NT2/D1 (cell line): ENCODE data around the gene LRCH2.

ENCODE experiments used
- DNase-seq: peaks from one replicate; pipeline ENCODE4 v3.0.0-alpha.2; 2011; ENCODE audit warnings: low read depth, low spot score
- H3K27me3 ChIP-seq: 2 replicates; pipeline ENCODE4 v1.6.0; 2011; ENCODE audit warnings: mild to moderate bottlenecking; ENCODE audit not compliant: insufficient read length, insufficient read depth
- H3K36me3 ChIP-seq: 2 replicates; pipeline ENCODE4 v1.6.1; 2011; ENCODE audit warnings: mild to moderate bottlenecking, low read length, mixed read lengths; ENCODE audit not compliant: insufficient read depth, insufficient read length
- H3K4me1 ChIP-seq: 2 replicates; pipeline ENCODE4 v1.5.1; 2011; ENCODE audit not compliant: insufficient read depth, insufficient read length
- H3K4me3 ChIP-seq: 2 replicates; pipeline ENCODE4 v1.5.1; 2011; ENCODE audit warnings: low read depth; ENCODE audit not compliant: insufficient read length
- H3K9ac ChIP-seq: 2 replicates; pipeline ENCODE4 v1.6.0; 2011; ENCODE audit warnings: low read depth; ENCODE audit not compliant: insufficient read length
- H3K9me3 ChIP-seq: 2 replicates; pipeline ENCODE4 v1.5.1; 2011; ENCODE audit warnings: mild to moderate bottlenecking, low read length; ENCODE audit not compliant: insufficient read depth
- SUZ12 ChIP-seq: IDR thresholded peaks from 2 replicates; pipeline ENCODE4 v1.6.1; 2011; ENCODE audit not compliant: insufficient read length, insufficient read depth; ENCODE audit errors: extremely low read depth
- YY1 ChIP-seq: IDR thresholded peaks from 2 replicates; pipeline ENCODE4 v1.6.1; 2011; ENCODE audit not compliant: insufficient read length, insufficient read depth
- ZNF274 ChIP-seq: IDR thresholded peaks from 2 replicates; pipeline ENCODE4 v1.6.1; 2011; ENCODE audit warnings: mild to moderate bottlenecking, low read depth, low read length

The LRCH2 gene

GRCh38 chrX:115192244-115192700 lies 41.6 kb downstream of the LRCH2 start:
- peaks cover 12% of the 10 kb centered on the region; the same call in 1 of the 2 replicates for H3K9me3 ChIP-seq
- H3K4me3 ChIP-seq = no peak overlapping the region
- no peaks in the 10 kb centered on the region for H3K27me3 ChIP-seq
- no peaks in the 10 kb centered on the region for H3K36me3 ChIP-seq
- no peaks in the 10 kb centered on the region for H3K4me1 ChIP-seq
- H3K9ac ChIP-seq = no peak overlapping the region
- DNase-seq = no peak
- TF ChIP-seq SUZ12 = no peak
- TF ChIP-seq ZNF274 = no peak
- no peak for TF ChIP-seq YY1

GRCh38 chrX:115191490-115192243 lies 42.2 kb downstream of the LRCH2 start:
- H3K36me3 ChIP-seq = no peaks in the 10 kb centered on the region
- no peak for TF ChIP-seq SUZ12
- TF ChIP-seq YY1 = no peak
- TF ChIP-seq ZNF274 = no peak
- no peaks in the 10 kb centered on the region for H3K4me1 ChIP-seq
- no peak for DNase-seq
- peaks cover 12% of the 10 kb centered on the region; the same call in 1 of the 2 replicates for H3K9me3 ChIP-seq
- H3K27me3 ChIP-seq = no peaks in the 10 kb centered on the region
- H3K4me3 ChIP-seq = no peak overlapping the region
- no peak overlapping the region for H3K9ac ChIP-seq

- DNase-seq = no peak
- Histone ChIP-seq H3K36me3 (no peaks in the 10 kb centered on the region), H3K4me1 (no peaks in the 10 kb centered on the region), H3K9ac (no peak overlapping the region), H3K27me3 (no peaks in the 10 kb centered on the region), H3K4me3 (no peak overlapping the region), H3K9me3 (peaks cover 12% of the 10 kb centered on the region; the same call in 1 of the 2 replicates)
- TF ChIP-seq YY1 (no peak), ZNF274 (no peak), SUZ12 (no peak)
Observed at GRCh38 chrX:115190636-115191489, 43.0 kb downstream of the LRCH2 start.

GRCh38 chrX:115189646-115190635 lies 44.0 kb downstream of the LRCH2 start:
- no peak for DNase-seq
- TF ChIP-seq ZNF274 (no peak), SUZ12 (no peak), YY1 (no peak)
- Histone ChIP-seq H3K9ac (no peak overlapping the region), H3K4me3 (no peak overlapping the region), H3K36me3 (no peaks in the 10 kb centered on the region), H3K27me3 (no peaks in the 10 kb centered on the region), H3K9me3 (peaks cover 12% of the 10 kb centered on the region; the same call in 1 of the 2 replicates), H3K4me1 (no peaks in the 10 kb centered on the region)

- Histone ChIP-seq H3K4me1 (no peaks in the 10 kb centered on the region), H3K4me3 (no peak within 1 kb of the TSS), H3K27me3 (no peaks in the 10 kb centered on the region), H3K9ac (no peak within 1 kb of the TSS), H3K9me3 (peaks cover 12% of the 10 kb centered on the region; the same call in 1 of the 2 replicates), H3K36me3 (no peaks in the 10 kb centered on the region)
- DNase-seq = no peak
- TF ChIP-seq SUZ12 = no peak
- TF ChIP-seq ZNF274 = no peak
- no peak for TF ChIP-seq YY1
Observed at GRCh38 chrX:115189110-115189509, 44.8 kb downstream of the LRCH2 start, which contains the start of gene RBMXL3. TSS of gene RBMXL3 (plus strand) at chrX:115189410. CDS start at chrX:115189442, 32 bp downstream.

GRCh38 chrX:115183980-115184379 lies 49.9 kb downstream of the LRCH2 start:
- DNase-seq = no peak

More at GRCh38 chrX:115183980-115184379, 49.9 kb downstream of the LRCH2 start:
- H3K4me3 ChIP-seq = no peak overlapping the region
- H3K27me3 ChIP-seq = no peaks in the 10 kb centered on the region
- no peaks in the 10 kb centered on the region for H3K36me3 ChIP-seq
- TF ChIP-seq YY1 (no peak), SUZ12 (no peak), ZNF274 (no peak)
- H3K9ac ChIP-seq = no peak overlapping the region
- H3K9me3 ChIP-seq = no peaks in the 10 kb centered on the region
- no peaks in the 10 kb centered on the region for H3K4me1 ChIP-seq
